Upper lobe of left lung (tissue), 4 donors: ENCODE measurements around the gene RCL1.

Experiments
- EP300 ChIP-seq, 4 donors: sonication (generic); formaldehyde crosslinking; IDR thresholded peaks; one replicate each; pipeline ENCODE4 v1.5.1; 2017; ENCODE audit warnings: antibody characterized with exemption in 4 of 4, control low read depth in 2 of 4
- POLR2A ChIP-seq, 4 donors: fragments of 450-650 bp; IDR thresholded peaks; one replicate each; pipeline ENCODE4 v1.5.1; 2016 to 2017; ENCODE audit warnings: antibody characterized with exemption in 4 of 4, mild to moderate bottlenecking in 2 of 4
- TF ChIP-seq, protein P1 (sequence below), 6 experiments: fragments of 450-650 bp in 4 of 6; fragments of 200-600 bp in 2 of 6; sonication (generic) in 2 of 6; IDR thresholded peaks; one replicate each; pipeline ENCODE4 v1.5.1; 2016 to 2019; ENCODE audit warnings: antibody characterized with exemption in 6 of 6

DNA sequence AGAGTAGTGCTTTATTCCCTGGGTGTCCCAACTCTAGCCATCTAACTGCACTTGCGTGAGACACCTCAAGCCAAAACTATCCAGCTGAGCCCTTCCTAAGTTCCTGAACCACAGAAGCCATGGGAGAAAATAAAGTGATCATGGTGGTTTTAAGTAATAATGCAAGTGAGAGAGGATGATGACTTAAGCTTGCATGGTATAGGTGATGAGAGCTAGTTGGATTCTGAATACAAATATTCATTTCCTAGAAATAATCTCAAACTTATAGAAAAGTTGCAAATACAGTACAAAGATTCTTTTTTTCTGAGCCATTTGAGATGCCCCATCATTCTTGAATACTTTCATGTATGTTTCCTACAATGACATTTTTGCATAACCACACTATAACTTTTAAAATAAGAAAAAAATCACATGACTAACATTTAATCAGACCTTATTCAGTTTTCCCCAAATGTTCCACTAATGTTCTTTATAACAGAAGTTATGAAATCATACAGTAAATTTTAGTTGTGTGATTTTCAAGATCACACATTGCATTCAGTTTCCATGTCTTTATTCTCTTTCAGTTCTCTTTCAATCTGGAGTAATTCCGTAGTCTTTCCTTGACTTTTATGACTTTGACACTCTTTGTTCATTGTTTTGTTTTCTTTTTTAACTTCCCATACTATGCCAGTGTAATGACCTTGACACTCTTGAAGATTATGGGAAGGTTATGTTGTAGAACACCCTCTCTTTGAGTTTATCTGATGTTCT lies 46.3 kb upstream of the RCL1 start:
- no peak for TF ChIP-seq POLR2A (IDR thresholded peaks at IDR 0.05)
- TF ChIP-seq, protein P1, sequence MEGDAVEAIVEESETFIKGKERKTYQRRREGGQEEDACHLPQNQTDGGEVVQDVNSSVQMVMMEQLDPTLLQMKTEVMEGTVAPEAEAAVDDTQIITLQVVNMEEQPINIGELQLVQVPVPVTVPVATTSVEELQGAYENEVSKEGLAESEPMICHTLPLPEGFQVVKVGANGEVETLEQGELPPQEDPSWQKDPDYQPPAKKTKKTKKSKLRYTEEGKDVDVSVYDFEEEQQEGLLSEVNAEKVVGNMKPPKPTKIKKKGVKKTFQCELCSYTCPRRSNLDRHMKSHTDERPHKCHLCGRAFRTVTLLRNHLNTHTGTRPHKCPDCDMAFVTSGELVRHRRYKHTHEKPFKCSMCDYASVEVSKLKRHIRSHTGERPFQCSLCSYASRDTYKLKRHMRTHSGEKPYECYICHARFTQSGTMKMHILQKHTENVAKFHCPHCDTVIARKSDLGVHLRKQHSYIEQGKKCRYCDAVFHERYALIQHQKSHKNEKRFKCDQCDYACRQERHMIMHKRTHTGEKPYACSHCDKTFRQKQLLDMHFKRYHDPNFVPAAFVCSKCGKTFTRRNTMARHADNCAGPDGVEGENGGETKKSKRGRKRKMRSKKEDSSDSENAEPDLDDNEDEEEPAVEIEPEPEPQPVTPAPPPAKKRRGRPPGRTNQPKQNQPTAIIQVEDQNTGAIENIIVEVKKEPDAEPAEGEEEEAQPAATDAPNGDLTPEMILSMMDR (IDR thresholded peaks at IDR 0.05), result no peak
- TF ChIP-seq EP300 (IDR thresholded peaks at IDR 0.05), result no peak
